Measurements from ENCODE around the gene PRR33.
"Not testable (repeated sequence)": the region's sequence is repeated elsewhere in the genome, so short reads cannot be mapped to it uniquely, and the experiment has no call there.

Gene PRR33

GRCh38 chr11:1879342-1879940 lies 12.3 kb downstream of the PRR33 start:
- H3K9me3 ChIP-seq (ENCODE audit: control insufficient read depth, insufficient read depth, low read length): no peaks in the 10 kb centered on the region
- no peak overlapping the region for H3K27ac ChIP-seq (ENCODE audit: low read length)
- no peaks in the 10 kb centered on the region for H3K27me3 ChIP-seq (ENCODE audit: control insufficient read depth, insufficient read depth, low read length)
- H3K4me1 ChIP-seq (ENCODE audit: control insufficient read depth, insufficient read depth, low read length): no peaks in the 10 kb centered on the region
- DNase-seq (ENCODE audit: low read depth, low spot score): no peak
- WGBS (ENCODE audit: insufficient coverage, insufficient read length): no CpG with 5 or more reads among the region's 13 CpGs
- H3K4me3 ChIP-seq (ENCODE audit: low read length): no peak overlapping the region
- no peaks in the 10 kb centered on the region; the same call in 1 of the 2 replicates for H3K36me3 ChIP-seq (ENCODE audit: control insufficient read depth, insufficient read depth, low read length)

GRCh38 chr11:1878137-1879031 lies 13.3 kb downstream of the PRR33 start:
- no peaks in the 10 kb centered on the region; the same call in 1 of the 2 replicates for H3K36me3 ChIP-seq (ENCODE audit: control insufficient read depth, insufficient read depth, low read length)
- no peaks in the 10 kb centered on the region for H3K9me3 ChIP-seq (ENCODE audit: control insufficient read depth, insufficient read depth, low read length)
- no peaks in the 10 kb centered on the region for H3K4me1 ChIP-seq (ENCODE audit: control insufficient read depth, insufficient read depth, low read length)
- H3K27me3 ChIP-seq (ENCODE audit: control insufficient read depth, insufficient read depth, low read length): no peaks in the 10 kb centered on the region
- H3K4me3 ChIP-seq (ENCODE audit: low read length): no peak overlapping the region
- no CpG with 5 or more reads among the region's 30 CpGs for WGBS (ENCODE audit: insufficient coverage, insufficient read length)
- DNase-seq (ENCODE audit: low read depth, low spot score): no peak
- no peak overlapping the region for H3K27ac ChIP-seq (ENCODE audit: low read length)

- H3K4me3 ChIP-seq (ENCODE audit: low read length): no peak overlapping the region
- no peaks in the 10 kb centered on the region; the same call in 1 of the 2 replicates for H3K36me3 ChIP-seq (ENCODE audit: control insufficient read depth, insufficient read depth, low read length)
- H3K4me1 ChIP-seq (ENCODE audit: control insufficient read depth, insufficient read depth, low read length): no peaks in the 10 kb centered on the region
- H3K9me3 ChIP-seq (ENCODE audit: control insufficient read depth, insufficient read depth, low read length): no peaks in the 10 kb centered on the region
- no peak for DNase-seq (ENCODE audit: low read depth, low spot score)
- no peak overlapping the region for H3K27ac ChIP-seq (ENCODE audit: low read length)
- no CpG with 5 or more reads among the region's 33 CpGs for WGBS (ENCODE audit: insufficient coverage, insufficient read length)
- H3K27me3 ChIP-seq (ENCODE audit: control insufficient read depth, insufficient read depth, low read length): no peaks in the 10 kb centered on the region
Observed at GRCh38 chr11:1877211-1878136, 14.2 kb downstream of the PRR33 start.

GRCh38 chr11:1876361-1877063 lies 15.2 kb downstream of the PRR33 start:
- H3K9me3 ChIP-seq (ENCODE audit: control insufficient read depth, insufficient read depth, low read length): no peaks in the 10 kb centered on the region
- H3K36me3 ChIP-seq (ENCODE audit: control insufficient read depth, insufficient read depth, low read length): no peaks in the 10 kb centered on the region; the same call in 1 of the 2 replicates
- no peaks in the 10 kb centered on the region for H3K4me1 ChIP-seq (ENCODE audit: control insufficient read depth, insufficient read depth, low read length)
- H3K27ac ChIP-seq (ENCODE audit: low read length): no peak overlapping the region
- H3K27me3 ChIP-seq (ENCODE audit: control insufficient read depth, insufficient read depth, low read length): no peaks in the 10 kb centered on the region
- DNase-seq (ENCODE audit: low read depth, low spot score): no peak
- WGBS (ENCODE audit: insufficient coverage, insufficient read length): no CpG with 5 or more reads among the region's 26 CpGs
- no peak overlapping the region for H3K4me3 ChIP-seq (ENCODE audit: low read length)

GRCh38 chr11:1875851-1876301 lies 15.8 kb downstream of the PRR33 start:
- not testable (repeated sequence) for H3K4me1 ChIP-seq (ENCODE audit: control insufficient read depth, insufficient read depth, low read length); H3K9me3 ChIP-seq (ENCODE audit: control insufficient read depth, insufficient read depth, low read length); H3K27ac ChIP-seq (ENCODE audit: low read length); H3K36me3 ChIP-seq (ENCODE audit: control insufficient read depth, insufficient read depth, low read length); H3K27me3 ChIP-seq (ENCODE audit: control insufficient read depth, insufficient read depth, low read length); H3K4me3 ChIP-seq (ENCODE audit: low read length); DNase-seq (ENCODE audit: low read depth, low spot score)
- no CpG with 5 or more reads among the region's 13 CpGs for WGBS (ENCODE audit: insufficient coverage, insufficient read length)

- H3K27me3 ChIP-seq (ENCODE audit: control insufficient read depth, insufficient read depth, low read length): no peaks in the 10 kb centered on the region
Observed at GRCh38 chr11:1875093-1875850, 16.4 kb downstream of the PRR33 start.

GRCh38 chr11:1874441-1875092 lies 17.1 kb downstream of the PRR33 start:
- H3K27ac ChIP-seq (ENCODE audit: low read length); H3K27me3 ChIP-seq (ENCODE audit: control insufficient read depth, insufficient read depth, low read length); H3K36me3 ChIP-seq (ENCODE audit: control insufficient read depth, insufficient read depth, low read length); H3K4me1 ChIP-seq (ENCODE audit: control insufficient read depth, insufficient read depth, low read length); H3K9me3 ChIP-seq (ENCODE audit: control insufficient read depth, insufficient read depth, low read length); H3K4me3 ChIP-seq (ENCODE audit: low read length); DNase-seq (ENCODE audit: low read depth, low spot score): not testable (repeated sequence)
- no CpG with 5 or more reads among the region's 17 CpGs for WGBS (ENCODE audit: insufficient coverage, insufficient read length)

More at GRCh38 chr11:1875093-1875850, 16.4 kb downstream of the PRR33 start:
- Histone ChIP-seq H3K9me3 (ENCODE audit: control insufficient read depth, insufficient read depth, low read length) (no peaks in the 10 kb centered on the region), H3K27ac (ENCODE audit: low read length) (no peak overlapping the region), H3K36me3 (ENCODE audit: control insufficient read depth, insufficient read depth, low read length) (no peaks in the 10 kb centered on the region; the same call in 1 of the 2 replicates), H3K4me3 (ENCODE audit: low read length) (no peak overlapping the region), H3K4me1 (ENCODE audit: control insufficient read depth, insufficient read depth, low read length) (no peaks in the 10 kb centered on the region)
- no peak for DNase-seq (ENCODE audit: low read depth, low spot score)
- WGBS (ENCODE audit: insufficient coverage, insufficient read length): no CpG with 5 or more reads among the region's 28 CpGs

GRCh38 chr11:1873813-1874150 lies 17.9 kb downstream of the PRR33 start:
- not testable (repeated sequence) for H3K4me3 ChIP-seq (ENCODE audit: low read length); H3K36me3 ChIP-seq (ENCODE audit: control insufficient read depth, insufficient read depth, low read length); H3K27ac ChIP-seq (ENCODE audit: low read length); H3K4me1 ChIP-seq (ENCODE audit: control insufficient read depth, insufficient read depth, low read length); H3K9me3 ChIP-seq (ENCODE audit: control insufficient read depth, insufficient read depth, low read length); H3K27me3 ChIP-seq (ENCODE audit: control insufficient read depth, insufficient read depth, low read length); DNase-seq (ENCODE audit: low read depth, low spot score)
- no CpG with 5 or more reads among the region's 17 CpGs for WGBS (ENCODE audit: insufficient coverage, insufficient read length)
